DOHH2 (cell line): ENCODE measurements around the gene NRXN3.

ENCODE experiments used
- H3F3A ChIP-seq: fragments of 200-600 bp; sonication (generic), shearing (Covaris generic); 2 replicates; pipeline ENCODE4 v1.6.0; 2016; ENCODE audit warnings: antibody characterized with exemption, mild to moderate bottlenecking; ENCODE audit not compliant: control insufficient read depth, insufficient read depth
- H3K27ac ChIP-seq: fragments of 200-600 bp; sonication (generic); 2 replicates; pipeline ENCODE4 v1.5.1; 2014; ENCODE audit warnings: low read depth, mild to moderate bottlenecking, low read length, moderate library complexity
- H3K27me3 ChIP-seq: fragments of 200-600 bp; sonication (generic); 2 replicates; pipeline ENCODE4 v1.6.1; 2014; ENCODE audit warnings: mild to moderate bottlenecking, low read length, mixed read lengths; ENCODE audit not compliant: control insufficient read depth
- H3K36me3 ChIP-seq: fragments of 200-600 bp; sonication (generic); 2 replicates; pipeline ENCODE4 v1.6.1; 2014; ENCODE audit warnings: mild to moderate bottlenecking, low read length, moderate library complexity, mixed read lengths; ENCODE audit not compliant: control insufficient read depth
- H3K4me1 ChIP-seq: fragments of 200-600 bp; sonication (generic); 2 replicates; pipeline ENCODE4 v1.6.1; 2014; ENCODE audit warnings: mild to moderate bottlenecking, low read length, mixed read lengths; ENCODE audit not compliant: control insufficient read depth
- H3K4me2 ChIP-seq: fragments of 200-600 bp; sonication (generic); 2 replicates; pipeline ENCODE4 v1.6.0; 2014; ENCODE audit warnings: mild to moderate bottlenecking, low read length, moderate library complexity
- H3K4me3 ChIP-seq: fragments of 200-600 bp; sonication (generic); 2 replicates; pipeline ENCODE4 v1.5.1; 2014; ENCODE audit warnings: mild to moderate bottlenecking, low read length, mixed read lengths
- H3K79me2 ChIP-seq: fragments of 200-600 bp; sonication (generic); 2 replicates; pipeline ENCODE4 v1.6.1; 2014; ENCODE audit warnings: mild to moderate bottlenecking, low read length, mixed read lengths; ENCODE audit not compliant: control insufficient read depth
- H3K9me2 ChIP-seq: fragments of 200-600 bp; sonication (generic); replicated peaks from 2 replicates; pipeline ENCODE4 v1.6.1; 2014; ENCODE audit warnings: mild to moderate bottlenecking, low read length, mixed read lengths; ENCODE audit not compliant: control insufficient read depth
- H3K9me3 ChIP-seq: fragments of 200-600 bp; sonication (generic); 2 replicates; pipeline ENCODE4 v1.6.1; 2014; ENCODE audit warnings: antibody characterized with exemption, low read length, mixed read lengths; ENCODE audit not compliant: control insufficient read depth, insufficient read depth
- H4K20me1 ChIP-seq: fragments of 200-600 bp; sonication (generic); 2 replicates; pipeline ENCODE4 v1.6.0; 2014; ENCODE audit warnings: low read depth, mild to moderate bottlenecking, antibody characterized with exemption, low read length, moderate library complexity; ENCODE audit not compliant: control insufficient read depth, insufficient read depth
- EZH2phosphoT487 ChIP-seq: fragments of 200-600 bp; sonication (generic); IDR thresholded peaks from 2 replicates; pipeline ENCODE4 v1.6.1; 2017; ENCODE audit warnings: borderline replicate concordance, mild to moderate bottlenecking, antibody characterized with exemption, low read length, moderate library complexity, mixed read lengths
- TF ChIP-seq, protein P1 (sequence below): fragments of 200-600 bp; sonication (generic); IDR thresholded peaks from one replicate; pipeline ENCODE4 v1.5.1; 2014; ENCODE audit warnings: antibody characterized with exemption, mild to moderate bottlenecking, low read depth, low read length; ENCODE audit not compliant: poor library complexity, severe bottlenecking

Gene NRXN3

DNA sequence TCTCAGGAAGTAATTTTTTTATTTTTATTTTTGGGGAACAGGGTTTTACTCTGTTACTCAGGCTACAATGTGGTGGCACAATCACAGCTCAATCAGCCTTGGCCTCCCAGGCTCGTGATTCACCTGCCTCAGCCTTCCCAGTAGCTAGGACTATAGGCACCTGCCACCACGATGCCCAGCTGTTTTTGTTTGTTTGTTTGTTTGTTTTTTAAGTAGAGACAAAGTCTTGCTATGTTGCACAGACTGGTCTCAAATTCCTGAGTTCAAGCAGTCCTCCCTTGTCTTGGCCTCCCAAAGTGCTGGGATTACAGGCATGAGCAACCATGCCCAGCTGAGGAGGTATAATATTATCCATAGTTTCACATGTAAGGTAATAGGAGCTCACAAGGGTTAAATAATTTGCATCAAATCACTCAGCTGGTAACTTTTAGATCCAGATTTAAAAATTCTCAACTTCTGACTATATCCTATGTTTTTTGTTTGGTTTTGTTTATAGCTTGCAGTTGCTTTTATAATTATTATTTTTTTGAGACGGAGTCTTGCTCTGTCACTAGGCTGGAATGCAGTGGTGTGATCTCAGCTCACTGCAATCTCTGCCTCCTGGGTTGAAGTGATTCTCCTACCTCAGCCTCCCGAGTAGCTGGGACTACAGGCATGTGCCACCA is 1411.9 kb downstream of the NRXN3 start:
- Histone ChIP-seq H3K9me3 (no peaks in the 10 kb centered on the region), H3F3A (no peaks in the 10 kb centered on the region), H3K4me2 (no peak overlapping the region), H3K27me3 (no peaks in the 10 kb centered on the region), H3K79me2 (no peaks in the 10 kb centered on the region), H3K27ac (no peak overlapping the region), H3K36me3 (no peaks in the 10 kb centered on the region), H3K4me1 (no peaks in the 10 kb centered on the region), H3K4me3 (no peak overlapping the region), H3K9me2 (no peaks in the 10 kb centered on the region), H4K20me1 (no peaks in the 10 kb centered on the region)
- TF ChIP-seq EZH2phosphoT487, result no peak

DNA sequence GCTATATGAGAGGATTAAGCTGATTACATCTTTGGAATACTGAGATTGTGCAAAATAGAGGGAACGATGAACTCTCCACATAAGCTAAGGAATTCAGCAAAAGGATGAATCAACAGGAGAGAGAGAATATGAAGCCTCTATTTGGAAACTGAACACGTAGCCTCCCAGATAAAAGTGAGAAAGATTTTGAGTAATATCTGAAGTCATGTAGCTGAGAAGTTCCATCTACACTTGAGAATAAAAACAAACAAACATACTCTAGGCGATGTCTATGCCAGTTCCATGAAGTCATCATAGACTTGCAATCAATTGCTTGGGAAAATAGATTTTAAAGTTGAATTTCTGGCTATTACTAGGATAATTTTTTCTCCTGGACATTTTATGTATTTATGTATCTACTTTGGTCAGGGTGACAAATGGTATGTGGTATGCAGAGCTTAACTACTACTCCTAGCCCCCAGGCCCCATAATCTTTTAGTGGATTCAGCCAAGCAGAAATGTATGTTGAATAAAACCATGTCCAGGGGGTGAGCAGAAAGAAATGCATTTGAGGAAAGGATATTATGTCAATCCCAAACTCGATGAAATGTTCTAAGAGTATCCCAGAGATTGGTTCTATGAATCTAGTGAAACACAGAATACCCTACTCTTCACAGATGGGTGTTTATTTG is 1413.7 kb downstream of the NRXN3 start:
- H3K9me2 ChIP-seq, result no peaks in the 10 kb centered on the region
- no peak overlapping the region for H3K27ac ChIP-seq
- TF ChIP-seq EZH2phosphoT487, result no peak
- TF ChIP-seq, protein P1, sequence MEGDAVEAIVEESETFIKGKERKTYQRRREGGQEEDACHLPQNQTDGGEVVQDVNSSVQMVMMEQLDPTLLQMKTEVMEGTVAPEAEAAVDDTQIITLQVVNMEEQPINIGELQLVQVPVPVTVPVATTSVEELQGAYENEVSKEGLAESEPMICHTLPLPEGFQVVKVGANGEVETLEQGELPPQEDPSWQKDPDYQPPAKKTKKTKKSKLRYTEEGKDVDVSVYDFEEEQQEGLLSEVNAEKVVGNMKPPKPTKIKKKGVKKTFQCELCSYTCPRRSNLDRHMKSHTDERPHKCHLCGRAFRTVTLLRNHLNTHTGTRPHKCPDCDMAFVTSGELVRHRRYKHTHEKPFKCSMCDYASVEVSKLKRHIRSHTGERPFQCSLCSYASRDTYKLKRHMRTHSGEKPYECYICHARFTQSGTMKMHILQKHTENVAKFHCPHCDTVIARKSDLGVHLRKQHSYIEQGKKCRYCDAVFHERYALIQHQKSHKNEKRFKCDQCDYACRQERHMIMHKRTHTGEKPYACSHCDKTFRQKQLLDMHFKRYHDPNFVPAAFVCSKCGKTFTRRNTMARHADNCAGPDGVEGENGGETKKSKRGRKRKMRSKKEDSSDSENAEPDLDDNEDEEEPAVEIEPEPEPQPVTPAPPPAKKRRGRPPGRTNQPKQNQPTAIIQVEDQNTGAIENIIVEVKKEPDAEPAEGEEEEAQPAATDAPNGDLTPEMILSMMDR, result no peak
- no peaks in the 10 kb centered on the region for H3K4me1 ChIP-seq
- no peaks in the 10 kb centered on the region for H3K36me3 ChIP-seq
- no peak overlapping the region for H3K4me3 ChIP-seq
- H3K27me3 ChIP-seq, result no peaks in the 10 kb centered on the region
- H3K79me2 ChIP-seq, result no peaks in the 10 kb centered on the region
- no peaks in the 10 kb centered on the region for H3F3A ChIP-seq
- H3K9me3 ChIP-seq, result no peaks in the 10 kb centered on the region
- H3K4me2 ChIP-seq, result no peak overlapping the region
- H4K20me1 ChIP-seq, result no peaks in the 10 kb centered on the region

DNA sequence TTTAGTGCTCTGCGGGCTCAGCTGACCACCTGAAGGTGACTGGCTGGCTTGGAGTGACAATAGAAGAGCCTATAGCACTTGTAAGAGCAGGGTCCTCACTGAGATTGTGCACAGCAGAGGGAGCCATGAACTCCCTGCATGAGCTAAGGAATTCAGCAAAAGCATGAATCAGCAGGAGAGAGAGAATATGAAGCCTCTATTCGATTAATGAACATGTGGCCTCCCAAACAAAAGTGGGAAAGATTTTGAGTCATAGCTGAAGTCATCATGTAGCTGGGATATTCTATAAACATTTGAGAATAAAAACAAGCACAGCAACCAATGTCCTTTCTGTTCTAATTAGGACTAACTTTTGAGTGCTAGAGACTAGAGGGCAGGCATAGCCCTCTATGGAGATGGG is 1414.5 kb downstream of the NRXN3 start:
- H3K27me3 ChIP-seq, result no peaks in the 10 kb centered on the region
- no peak for TF ChIP-seq EZH2phosphoT487
- TF ChIP-seq, protein P1, result no peak
- H3K36me3 ChIP-seq, result no peaks in the 10 kb centered on the region
- no peaks in the 10 kb centered on the region for H3K79me2 ChIP-seq
- H3K27ac ChIP-seq, result no peak overlapping the region
- no peak overlapping the region for H3K4me2 ChIP-seq
- H3K9me2 ChIP-seq, result no peaks in the 10 kb centered on the region
- H4K20me1 ChIP-seq, result no peaks in the 10 kb centered on the region
- no peaks in the 10 kb centered on the region for H3K9me3 ChIP-seq
- H3F3A ChIP-seq, result no peaks in the 10 kb centered on the region
- H3K4me3 ChIP-seq, result no peak overlapping the region
- no peaks in the 10 kb centered on the region for H3K4me1 ChIP-seq

DNA sequence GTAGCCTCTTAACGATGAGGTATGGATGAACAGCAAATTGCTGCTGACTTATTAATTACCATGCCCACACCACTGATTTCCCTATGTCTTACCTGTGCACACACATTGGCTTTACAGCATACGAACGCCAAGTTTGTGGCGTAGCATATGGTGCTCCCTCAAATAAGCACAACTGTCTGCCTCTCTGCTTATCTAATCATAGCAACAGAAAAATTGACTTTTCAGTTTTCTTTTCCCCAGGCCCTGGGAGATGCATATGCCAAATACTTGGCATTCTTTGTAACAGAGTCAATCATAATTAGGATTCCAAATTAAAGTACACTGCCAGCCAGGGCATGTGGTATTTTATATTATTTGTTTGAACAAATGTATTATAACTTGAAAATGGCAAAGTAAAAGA is 1415.7 kb downstream of the NRXN3 start:
- H4K20me1 ChIP-seq, result no peaks in the 10 kb centered on the region
- no peak overlapping the region for H3K4me2 ChIP-seq

More for the DNA sequence above, 1415.7 kb downstream of the NRXN3 start:
- H3K79me2 ChIP-seq, result no peaks in the 10 kb centered on the region
- no peak for TF ChIP-seq EZH2phosphoT487
- TF ChIP-seq, protein P1, result no peak
- H3K27me3 ChIP-seq, result no peaks in the 10 kb centered on the region
- no peaks in the 10 kb centered on the region for H3F3A ChIP-seq
- no peaks in the 10 kb centered on the region for H3K9me2 ChIP-seq
- no peaks in the 10 kb centered on the region for H3K9me3 ChIP-seq
- no peaks in the 10 kb centered on the region for H3K36me3 ChIP-seq
- H3K27ac ChIP-seq, result no peak overlapping the region
- no peaks in the 10 kb centered on the region for H3K4me1 ChIP-seq
- no peak overlapping the region for H3K4me3 ChIP-seq
